ENCODE results near the gene FGFRL1. TPM values are rescaled to one million over a fixed set of nuclear protein-coding genes. Genes with fewer than 3 reads are reported as not detected.
A peak's percentile ranks its signal among the peaks of the same experiment; 100 is the strongest.

Gene FGFRL1
- polyA plus RNA-seq, 1 donor from 2014 or later = 0.97 TPM

DNA sequence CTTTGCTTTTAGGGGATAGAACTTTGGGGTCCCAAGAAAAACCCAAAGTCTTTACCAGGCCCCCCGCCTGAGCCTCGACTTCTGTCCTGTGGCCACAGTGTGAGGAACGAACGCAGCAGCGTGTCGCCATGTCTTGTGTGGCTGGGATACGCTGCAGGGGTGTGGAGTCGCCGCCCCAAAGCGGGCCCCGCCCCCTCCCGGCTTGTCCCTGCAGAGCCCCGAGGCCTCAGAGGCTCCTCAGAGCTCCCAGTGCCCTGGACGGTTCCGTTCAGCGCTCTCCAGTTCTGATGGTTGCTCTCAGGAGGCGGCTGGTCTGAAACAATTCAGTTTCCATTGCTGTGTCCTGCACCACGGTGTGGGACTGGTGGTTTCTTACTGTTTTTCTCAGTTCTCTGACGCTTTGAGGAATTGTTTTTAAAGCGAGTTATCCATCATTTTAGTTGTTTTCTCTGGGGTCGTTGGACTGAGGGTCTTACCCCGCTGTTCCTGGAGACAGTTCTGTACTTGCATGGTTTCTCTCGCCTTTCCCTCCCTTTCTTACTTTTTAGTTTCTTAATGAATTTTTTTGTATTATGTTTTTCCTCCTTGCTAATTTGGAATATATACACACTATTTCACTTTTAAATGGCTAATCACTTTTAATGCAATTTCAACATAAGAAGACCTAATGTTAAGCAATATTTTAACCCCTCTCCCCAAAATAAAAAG is 26.1 kb upstream of the FGFRL1 start:
- H3K4me2 ChIP-seq (ENCODE audit: low read length) = peak overlapping the region; percentile 89
- no peaks in the 10 kb centered on the region for H3K36me3 ChIP-seq (ENCODE audit: insufficient read depth, low read length)
- no peak overlapping the region for H3K27ac ChIP-seq (ENCODE audit: low read length)
- H3K4me3 ChIP-seq (ENCODE audit: low read length) = peak overlapping the region; percentile 77
- no peak overlapping the region for H3K9ac ChIP-seq (ENCODE audit: low read length)
- no peaks in the 10 kb centered on the region for H3K9me3 ChIP-seq (ENCODE audit: low read length)
- no peak overlapping the region for H2AFZ ChIP-seq (ENCODE audit: low read depth, low read length)
- H3K9me2 ChIP-seq (ENCODE audit: insufficient read depth, low read length) = no peaks in the 10 kb centered on the region
- no peaks in the 10 kb centered on the region for H3F3A ChIP-seq (ENCODE audit: insufficient read depth, low read length, poor library complexity, severe bottlenecking)
- no peaks in the 10 kb centered on the region for H3K79me2 ChIP-seq (replicated peaks; ENCODE audit: insufficient read depth, low read length)
- TF ChIP-seq RAD21 (conservative IDR thresholded peaks at IDR 0.05) (no peak), EZH2 (IDR thresholded peaks at IDR 0.05; ENCODE audit: borderline replicate concordance, insufficient read depth, low read length, poor library complexity, severe bottlenecking) (no peak), POLR2AphosphoS5 (IDR thresholded peaks at IDR 0.05) (no peak), SMC3 (conservative IDR thresholded peaks at IDR 0.05; ENCODE audit: poor library complexity) (no peak), TAF1 (IDR thresholded peaks at IDR 0.05; ENCODE audit: low read depth) (no peak), EP300 (conservative IDR thresholded peaks at IDR 0.05; ENCODE audit: poor library complexity, severe bottlenecking) (no peak), MXI1 (conservative IDR thresholded peaks at IDR 0.05; ENCODE audit: poor library complexity, severe bottlenecking) (no peak)
- TF ChIP-seq, protein P1, sequence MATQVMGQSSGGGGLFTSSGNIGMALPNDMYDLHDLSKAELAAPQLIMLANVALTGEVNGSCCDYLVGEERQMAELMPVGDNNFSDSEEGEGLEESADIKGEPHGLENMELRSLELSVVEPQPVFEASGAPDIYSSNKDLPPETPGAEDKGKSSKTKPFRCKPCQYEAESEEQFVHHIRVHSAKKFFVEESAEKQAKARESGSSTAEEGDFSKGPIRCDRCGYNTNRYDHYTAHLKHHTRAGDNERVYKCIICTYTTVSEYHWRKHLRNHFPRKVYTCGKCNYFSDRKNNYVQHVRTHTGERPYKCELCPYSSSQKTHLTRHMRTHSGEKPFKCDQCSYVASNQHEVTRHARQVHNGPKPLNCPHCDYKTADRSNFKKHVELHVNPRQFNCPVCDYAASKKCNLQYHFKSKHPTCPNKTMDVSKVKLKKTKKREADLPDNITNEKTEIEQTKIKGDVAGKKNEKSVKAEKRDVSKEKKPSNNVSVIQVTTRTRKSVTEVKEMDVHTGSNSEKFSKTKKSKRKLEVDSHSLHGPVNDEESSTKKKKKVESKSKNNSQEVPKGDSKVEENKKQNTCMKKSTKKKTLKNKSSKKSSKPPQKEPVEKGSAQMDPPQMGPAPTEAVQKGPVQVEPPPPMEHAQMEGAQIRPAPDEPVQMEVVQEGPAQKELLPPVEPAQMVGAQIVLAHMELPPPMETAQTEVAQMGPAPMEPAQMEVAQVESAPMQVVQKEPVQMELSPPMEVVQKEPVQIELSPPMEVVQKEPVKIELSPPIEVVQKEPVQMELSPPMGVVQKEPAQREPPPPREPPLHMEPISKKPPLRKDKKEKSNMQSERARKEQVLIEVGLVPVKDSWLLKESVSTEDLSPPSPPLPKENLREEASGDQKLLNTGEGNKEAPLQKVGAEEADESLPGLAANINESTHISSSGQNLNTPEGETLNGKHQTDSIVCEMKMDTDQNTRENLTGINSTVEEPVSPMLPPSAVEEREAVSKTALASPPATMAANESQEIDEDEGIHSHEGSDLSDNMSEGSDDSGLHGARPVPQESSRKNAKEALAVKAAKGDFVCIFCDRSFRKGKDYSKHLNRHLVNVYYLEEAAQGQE (IDR thresholded peaks at IDR 0.05; ENCODE audit: borderline replicate concordance) = no peak
- TF ChIP-seq, protein P2, sequence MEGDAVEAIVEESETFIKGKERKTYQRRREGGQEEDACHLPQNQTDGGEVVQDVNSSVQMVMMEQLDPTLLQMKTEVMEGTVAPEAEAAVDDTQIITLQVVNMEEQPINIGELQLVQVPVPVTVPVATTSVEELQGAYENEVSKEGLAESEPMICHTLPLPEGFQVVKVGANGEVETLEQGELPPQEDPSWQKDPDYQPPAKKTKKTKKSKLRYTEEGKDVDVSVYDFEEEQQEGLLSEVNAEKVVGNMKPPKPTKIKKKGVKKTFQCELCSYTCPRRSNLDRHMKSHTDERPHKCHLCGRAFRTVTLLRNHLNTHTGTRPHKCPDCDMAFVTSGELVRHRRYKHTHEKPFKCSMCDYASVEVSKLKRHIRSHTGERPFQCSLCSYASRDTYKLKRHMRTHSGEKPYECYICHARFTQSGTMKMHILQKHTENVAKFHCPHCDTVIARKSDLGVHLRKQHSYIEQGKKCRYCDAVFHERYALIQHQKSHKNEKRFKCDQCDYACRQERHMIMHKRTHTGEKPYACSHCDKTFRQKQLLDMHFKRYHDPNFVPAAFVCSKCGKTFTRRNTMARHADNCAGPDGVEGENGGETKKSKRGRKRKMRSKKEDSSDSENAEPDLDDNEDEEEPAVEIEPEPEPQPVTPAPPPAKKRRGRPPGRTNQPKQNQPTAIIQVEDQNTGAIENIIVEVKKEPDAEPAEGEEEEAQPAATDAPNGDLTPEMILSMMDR (IDR thresholded peaks at IDR 0.05; ENCODE audit: poor library complexity, severe bottlenecking) = no peak
- no peaks in the 10 kb centered on the region for H3K27me3 ChIP-seq (ENCODE audit: insufficient read depth, low read depth, low read length)
- no peaks in the 10 kb centered on the region for H4K20me1 ChIP-seq (ENCODE audit: insufficient read depth)

DNA sequence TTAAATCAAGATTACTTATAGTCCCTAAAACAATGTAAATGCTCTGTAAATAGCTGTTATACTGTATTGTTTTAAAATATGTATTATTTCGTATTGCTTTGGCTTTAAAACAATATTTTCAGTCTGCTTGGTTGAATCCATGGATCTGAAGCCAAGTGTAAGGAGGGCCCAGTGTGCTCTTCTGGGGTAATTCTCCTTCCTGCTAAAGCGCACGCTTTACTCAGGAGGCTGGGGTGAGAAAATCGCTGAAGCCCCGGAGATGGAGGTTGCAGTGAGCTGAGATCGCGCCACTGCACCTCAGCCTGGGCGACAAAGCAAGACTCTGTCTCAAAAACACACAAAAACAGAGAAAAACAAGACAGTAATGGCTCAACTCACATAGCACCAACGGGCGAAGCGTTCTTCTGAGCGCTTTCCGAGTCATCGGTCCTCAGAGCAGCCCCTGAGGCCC is 25.0 kb upstream of the FGFRL1 start:
- Histone ChIP-seq H3K4me2 (ENCODE audit: low read length) (peak overlapping the region; percentile 89), H3K9me3 (ENCODE audit: low read length) (no peaks in the 10 kb centered on the region), H3K9me2 (ENCODE audit: insufficient read depth, low read length) (no peaks in the 10 kb centered on the region), H3K27me3 (ENCODE audit: insufficient read depth, low read depth, low read length) (no peaks in the 10 kb centered on the region), H3K4me3 (ENCODE audit: low read length) (peak overlapping the region; percentile 77), H3K36me3 (ENCODE audit: insufficient read depth, low read length) (no peaks in the 10 kb centered on the region), H4K20me1 (ENCODE audit: insufficient read depth) (no peaks in the 10 kb centered on the region), H2AFZ (ENCODE audit: low read depth, low read length) (peak overlapping the region; percentile 62), H3K27ac (ENCODE audit: low read length) (peak overlapping the region; percentile 46), H3K79me2 (replicated peaks; ENCODE audit: insufficient read depth, low read length) (no peaks in the 10 kb centered on the region), H3F3A (ENCODE audit: insufficient read depth, low read length, poor library complexity, severe bottlenecking) (no peaks in the 10 kb centered on the region), H3K9ac (ENCODE audit: low read length) (peak overlapping the region; percentile 74)
- TF ChIP-seq RAD21 (conservative IDR thresholded peaks at IDR 0.05) (no peak), MXI1 (conservative IDR thresholded peaks at IDR 0.05; ENCODE audit: poor library complexity, severe bottlenecking) (no peak), EP300 (conservative IDR thresholded peaks at IDR 0.05; ENCODE audit: poor library complexity, severe bottlenecking) (no peak), POLR2AphosphoS5 (IDR thresholded peaks at IDR 0.05) (no peak), SMC3 (conservative IDR thresholded peaks at IDR 0.05; ENCODE audit: poor library complexity) (no peak), EZH2 (IDR thresholded peaks at IDR 0.05; ENCODE audit: borderline replicate concordance, insufficient read depth, low read length, poor library complexity, severe bottlenecking) (no peak), TAF1 (IDR thresholded peaks at IDR 0.05; ENCODE audit: low read depth) (no peak)
- TF ChIP-seq, protein P1 (IDR thresholded peaks at IDR 0.05; ENCODE audit: borderline replicate concordance) = no peak
- TF ChIP-seq, protein P2 (IDR thresholded peaks at IDR 0.05; ENCODE audit: poor library complexity, severe bottlenecking) = no peak

All from neural cell (in vitro differentiated cells).